Sigmoid colon (tissue), 7 donors: ENCODE data around the gene BANF1. TPM values are rescaled to one million over a fixed set of nuclear protein-coding genes. Genes with fewer than 3 reads are reported as not detected.
A peak's percentile ranks its signal among the peaks of the same experiment; 100 is the strongest.
"Not testable (repeated sequence)": the region's sequence is repeated elsewhere in the genome, so short reads cannot be mapped to it uniquely, and the experiment has no call there.

Experiments
- DNase-seq: peaks from one replicate; pipeline ENCODE4 v3.0.0-alpha.2; 2019
- H3K27ac ChIP-seq, 4 donors: fragments of 200-600 bp; sonication (generic); one replicate each; pipeline ENCODE4 v1.5.1; 2016 to 2019; ENCODE audit warnings: mild to moderate bottlenecking in 1 of 4
- H3K27me3 ChIP-seq, 3 donors: fragments of 200-600 bp; sonication (generic); one replicate each; pipeline ENCODE4 v1.5.1; 2019; ENCODE audit warnings: mild to moderate bottlenecking in 1 of 3
- H3K36me3 ChIP-seq, 4 donors: fragments of 200-600 bp; sonication (generic); one replicate each; pipeline ENCODE4 v1.5.1; 2016 to 2019
- H3K4me1 ChIP-seq, 4 donors: fragments of 200-600 bp; sonication (generic); one replicate each; pipeline ENCODE4 v1.5.1; 2017 to 2019
- H3K4me3 ChIP-seq, 4 donors: fragments of 200-600 bp; sonication (generic); one replicate each; pipeline ENCODE4 v1.5.1; 2017 to 2019; ENCODE audit warnings: mild to moderate bottlenecking in 2 of 4, moderate library complexity in 1 of 4
- H3K9me3 ChIP-seq, 4 donors: fragments of 200-600 bp in 3 of 4; sonication (generic) in 3 of 4; one replicate each; pipeline versions ENCODE4 v1.5.1 to v1.6.1; 2013 to 2019
- CTCF ChIP-seq, 4 experiments: fragments of 450-650 bp in 3 of 4; fragments of 200-600 bp in 1 of 4; IDR thresholded peaks; one replicate each; pipeline ENCODE4 v1.5.1; 2016 to 2019; ENCODE audit warnings: antibody characterized with exemption in 4 of 4, mild to moderate bottlenecking in 3 of 4, moderate library complexity in 2 of 4
- EP300 ChIP-seq, 4 donors: sonication (generic); formaldehyde crosslinking; IDR thresholded peaks; one replicate each; pipeline ENCODE4 v1.6.1; 2017; ENCODE audit warnings: antibody characterized with exemption in 4 of 4
- POLR2A ChIP-seq, 2 donors: fragments of 450-650 bp; IDR thresholded peaks; one replicate each; pipeline ENCODE4 v1.6.1; 2016; ENCODE audit warnings: antibody characterized with exemption in 2 of 2, mild to moderate bottlenecking in 2 of 2, moderate library complexity in 2 of 2
- POLR2AphosphoS5 ChIP-seq, 4 donors: sonication (generic); formaldehyde crosslinking; IDR thresholded peaks; one replicate each; pipeline ENCODE4 v1.6.1; 2017; ENCODE audit warnings: antibody characterized with exemption in 4 of 4
- WGBS, 2 donors: extraction: QIAGEN DNeasy Blood & Tissue Kit; methylation state at CpG; one replicate each; pipeline ENCODE4 v1.1.7; 2013; 5-methylcytosine and 5-hydroxymethylcytosine counted together
- intact Hi-C: fragments of 100-400 bp; cut with DNase I; formaldehyde crosslinking; loops from one replicate; pipeline ENCODE4 v1.15.1; 2023
- polyA plus RNA-seq, 3 donors: library from polyadenylated mRNA; stranded (reverse); fragments of 200-250 nt; gene quantifications; one replicate each; pipeline ENCODE4 v1.2.3, GENCODE V29; 2013
- total RNA-seq, 4 donors: library from RNA; depleted of rRNA; stranded (reverse); fragments of >200 nt; gene quantifications; one replicate each; pipeline ENCODE4 v1.1.0, GENCODE V29; 2016
- donor health status: healthy with polysubstance abuse.
- donor health status: Bipolar disorder and iron deficiency.
- donor health status: healthy.

The BANF1 gene
- total and polyA plus RNA-seq, 7 donors, result 40.4 to 150 (median 76.4) TPM

DNA sequence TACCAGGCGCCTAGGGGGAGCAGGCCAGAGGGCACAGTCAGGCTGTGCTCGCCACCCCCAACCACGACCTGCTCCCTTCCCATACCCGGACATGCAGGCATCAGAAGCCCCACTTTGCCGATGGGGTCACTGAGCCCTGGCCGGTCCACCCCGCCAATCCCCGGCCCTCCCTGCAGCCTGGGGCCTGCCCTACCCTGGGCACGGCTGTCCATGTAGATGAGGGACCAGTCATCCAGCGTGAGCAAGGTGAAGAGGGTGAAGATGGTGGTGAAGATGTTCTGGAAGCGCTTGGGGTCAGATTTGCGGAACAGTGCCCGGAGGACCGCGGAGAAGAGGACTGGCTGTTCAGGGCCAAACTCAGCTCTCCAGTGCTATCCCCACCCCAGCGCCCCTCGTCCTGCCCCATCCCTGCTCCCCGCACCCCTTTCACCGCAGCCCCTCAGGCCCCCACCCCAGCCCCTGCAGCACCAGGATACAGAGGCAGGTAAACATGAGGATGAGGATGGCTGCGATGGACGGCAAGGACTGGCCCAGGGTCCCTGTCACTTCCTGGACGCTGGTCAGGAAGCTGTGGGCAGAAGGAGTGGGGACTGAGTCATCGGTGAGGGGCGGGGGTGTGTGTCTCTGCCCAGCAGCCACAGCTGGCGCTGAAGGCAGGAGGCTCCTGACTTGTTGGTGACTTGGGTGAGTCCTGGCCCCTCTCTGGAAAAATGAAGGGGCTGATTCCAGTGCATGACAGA is 18.5 kb downstream of the BANF1 start:
- Histone ChIP-seq H3K27me3 (no peaks in the 10 kb centered on the region), H3K36me3 (no peaks in the 10 kb centered on the region), H3K9me3 (no peaks in the 10 kb centered on the region), H3K27ac (no peak overlapping the region), H3K4me1 (peaks cover 0 to 9% (median 9%) of the 10 kb centered on the region in 4 donors), H3K4me3 (no peak overlapping the region)
- WGBS, 2 donors, result 79 to 85% methylated on average over 25 of the region's 25 CpGs
- TF ChIP-seq POLR2AphosphoS5 (IDR thresholded peaks at IDR 0.05), result no peak
- DNase-seq, result no peak
- intact Hi-C loops, result no loop called here

- H3K9me3 ChIP-seq, result no peaks in the 10 kb centered on the region
- WGBS, 2 donors, result 14 to 21% methylated on average over 46 of the region's 46 CpGs
- H3K27me3 ChIP-seq, result no peaks in the 10 kb centered on the region
- H3K36me3 ChIP-seq, result no peaks in the 10 kb centered on the region
- peak overlapping the region in 2 of 4 donors; percentile 3 to 16 for H3K4me3 ChIP-seq
- H3K27ac ChIP-seq, result no peak overlapping the region
- TF ChIP-seq POLR2AphosphoS5 (IDR thresholded peaks at IDR 0.05) (no peak), EP300 (IDR thresholded peaks at IDR 0.05) (no peak), POLR2A (IDR thresholded peaks at IDR 0.05) (no peak), CTCF (IDR thresholded peaks at IDR 0.05) (peak; percentile 82 to 95 (median 88))
- intact Hi-C loops, result no loop called here
- peak; percentile 80 for DNase-seq
- peaks cover 0 to 9% (median 9%) of the 10 kb centered on the region in 4 donors for H3K4me1 ChIP-seq
These were observed 20.3 kb downstream of the BANF1 start for GRCh38 chr11:66022401-66023185.

DNA sequence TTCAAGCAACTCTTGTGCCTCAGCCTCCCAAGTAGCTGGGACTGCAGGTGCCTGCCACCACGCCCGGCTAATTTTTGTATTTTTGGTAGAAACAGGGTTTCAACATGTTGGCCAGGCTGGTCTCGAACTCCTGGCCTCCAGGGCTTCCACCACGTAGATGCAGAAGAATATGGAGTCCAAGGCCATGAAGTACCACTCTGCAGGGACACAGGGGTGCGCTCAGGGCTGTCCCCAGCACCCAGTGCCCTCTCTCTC is 20.8 kb downstream of the BANF1 start:
- 70 to 87% methylated on average over 5 of the region's 5 CpGs for WGBS, 2 donors
- H3K4me1 ChIP-seq, DNase-seq, intact Hi-C loops, H3K36me3 ChIP-seq, H3K27me3 ChIP-seq, H3K9me3 ChIP-seq, H3K4me3 ChIP-seq, H3K27ac ChIP-seq: not testable (repeated sequence)

DNA sequence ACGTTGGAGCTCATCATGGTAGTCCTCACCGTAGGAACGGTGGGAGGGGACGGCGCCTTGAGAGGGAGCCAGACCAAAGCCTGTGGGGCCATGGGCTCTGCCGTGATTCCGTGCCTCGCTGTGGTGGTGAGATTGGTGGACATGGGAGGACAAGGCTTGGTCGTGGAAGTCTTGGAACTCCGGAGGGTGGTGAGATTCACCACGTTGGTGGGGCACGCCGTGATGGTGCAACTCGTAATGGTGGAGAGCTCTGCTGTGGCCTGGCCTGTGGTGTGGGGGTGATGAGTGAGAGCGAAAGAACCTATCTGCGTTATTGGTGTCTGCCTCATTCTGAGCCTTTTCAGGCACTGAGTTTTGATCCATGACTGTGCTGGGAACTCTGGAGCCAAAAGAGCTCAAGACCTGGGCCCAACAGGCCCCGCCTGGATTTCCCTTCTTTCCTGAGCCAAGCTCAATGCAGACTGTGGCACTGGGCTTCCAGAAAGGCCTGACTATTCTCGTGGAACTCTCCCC is 23.8 kb downstream of the BANF1 start, which contains the start of gene CATSPER1:
TSS of gene CATSPER1 (minus strand) at position 463 of the 513 bp plus-strand sequence. CDS start at position 363, 100 bp downstream.
- Histone ChIP-seq H3K4me3 (no peak within 1 kb of the TSS), H3K36me3 (no peaks in the 10 kb centered on the region), H3K4me1 (peaks cover 0 to 9% (median 9%) of the 10 kb centered on the region in 4 donors), H3K27ac (no peak within 1 kb of the TSS), H3K9me3 (no peaks in the 10 kb centered on the region), H3K27me3 (no peaks in the 10 kb centered on the region)
- intact Hi-C loops, result no loop called here
- WGBS, 2 donors, result 88 to 91% methylated on average over 18 of the region's 18 CpGs
- no peak for DNase-seq
- TF ChIP-seq EP300 (IDR thresholded peaks at IDR 0.05), result no peak
- no peak for TF ChIP-seq POLR2A (IDR thresholded peaks at IDR 0.05)
- TF ChIP-seq CTCF (IDR thresholded peaks at IDR 0.05), result no peak
- no peak for TF ChIP-seq POLR2AphosphoS5 (IDR thresholded peaks at IDR 0.05)

- H3K4me3 ChIP-seq, result no peak overlapping the region
- WGBS, 2 donors, result 76 to 83% methylated on average over 8 of the region's 8 CpGs
- intact Hi-C loops, result no loop called here
- no peaks in the 10 kb centered on the region for H3K36me3 ChIP-seq
- no peak for TF ChIP-seq POLR2AphosphoS5 (IDR thresholded peaks at IDR 0.05)
- no peak for TF ChIP-seq CTCF (IDR thresholded peaks at IDR 0.05)
- no peak for TF ChIP-seq POLR2A (IDR thresholded peaks at IDR 0.05)
- TF ChIP-seq EP300 (IDR thresholded peaks at IDR 0.05), result no peak
- no peaks in the 10 kb centered on the region for H3K9me3 ChIP-seq
- no peaks in the 10 kb centered on the region for H3K27me3 ChIP-seq
- H3K27ac ChIP-seq, result no peak overlapping the region
- no peaks in the 10 kb centered on the region for H3K4me1 ChIP-seq
- no peak for DNase-seq
These were observed 30.8 kb downstream of the BANF1 start for GRCh38 chr11:66032957-66033735.
